GM21529 (cell line): Measurements from ENCODE around the gene ADCY7.
"Not testable (repeated sequence)": the region's sequence is repeated elsewhere in the genome, so short reads cannot be mapped to it uniquely, and the experiment has no call there.

Source experiments
- ATAC-seq: cut with Tn5 transposase; IDR thresholded peaks from one replicate; pipeline ENCODE4 v1.9.1; 2021; ENCODE audit not compliant: unreplicated experiment

Gene ADCY7

GRCh38 chr16:50332599-50332998, 66.2 kb downstream of the ADCY7 start:
- no peak for ATAC-seq

- no peak for ATAC-seq
Measured at GRCh38 chr16:50334106-50334975, 68.0 kb downstream of the ADCY7 start.

- ATAC-seq = peak; percentile 83
Measured at GRCh38 chr16:50335196-50335958, 69.0 kb downstream of the ADCY7 start.

- no peak for ATAC-seq
Measured at GRCh38 chr16:50336884-50337283, 70.5 kb downstream of the ADCY7 start.

DNA sequence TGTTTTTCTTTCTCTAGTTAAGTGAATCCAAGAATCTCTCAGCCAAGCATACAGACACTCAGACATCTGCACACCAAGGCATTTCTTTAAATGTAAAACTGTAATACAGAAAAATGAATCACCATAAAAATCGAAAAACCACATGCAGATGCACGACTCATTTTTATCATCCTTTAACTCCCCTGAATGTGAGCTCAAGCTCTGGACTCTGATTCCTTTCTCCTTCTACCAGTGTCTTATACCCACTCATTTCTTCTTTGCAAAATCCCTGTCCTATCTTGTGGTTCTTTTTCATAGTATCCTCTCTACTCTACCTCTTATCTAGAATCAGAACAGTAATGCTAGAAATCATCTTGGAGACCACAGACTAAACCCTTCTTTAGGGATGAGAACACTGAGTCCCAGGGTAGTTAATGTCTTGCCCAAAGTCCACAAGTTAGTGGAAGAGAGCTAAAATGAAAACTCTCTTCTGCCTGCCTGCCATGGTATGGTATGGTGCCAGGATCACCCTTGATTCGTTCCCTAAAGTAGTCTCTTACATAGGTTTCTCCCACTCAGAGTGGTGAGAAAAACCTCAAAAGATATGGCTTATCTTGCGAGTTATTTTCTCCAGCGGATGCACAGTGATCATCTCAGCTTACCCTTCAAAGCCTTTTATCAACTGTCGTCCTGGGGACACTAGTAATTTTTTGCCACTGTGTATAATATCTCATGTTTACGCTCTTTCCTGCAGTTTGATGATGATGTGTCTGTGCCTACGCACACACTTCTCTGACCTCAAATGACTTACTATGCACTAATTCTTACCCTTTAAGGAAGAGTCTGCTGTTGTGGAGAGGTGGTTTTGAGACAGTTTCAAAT, 72.2 kb downstream of the ADCY7 start:
- no peak for ATAC-seq

GRCh38 chr16:50340578-50340977, 74.2 kb downstream of the ADCY7 start:
- ATAC-seq = no peak

GRCh38 chr16:50343566-50343965, 77.2 kb downstream of the ADCY7 start:
- ATAC-seq = not testable (repeated sequence)

- ATAC-seq = not testable (repeated sequence)
Measured at GRCh38 chr16:50345210-50345609, 78.9 kb downstream of the ADCY7 start.

DNA sequence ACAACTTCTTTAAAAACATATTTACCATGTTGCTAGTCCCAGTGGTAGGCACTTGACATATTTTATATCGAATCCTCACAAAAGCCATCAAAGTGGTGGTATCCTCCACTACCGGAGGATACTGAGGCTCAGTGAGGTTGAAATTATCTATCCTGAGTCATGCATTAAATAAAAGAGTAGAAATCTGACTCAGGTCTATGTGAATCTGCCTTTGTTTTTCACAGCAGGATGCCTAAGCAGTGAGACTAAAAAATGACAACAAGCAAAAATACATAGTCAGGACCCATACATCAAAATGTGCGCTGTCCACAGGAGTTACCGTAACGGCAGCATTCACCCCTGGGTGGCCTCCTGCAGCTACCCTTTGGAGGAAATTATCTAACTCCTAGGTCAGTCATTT, 84.8 kb downstream of the ADCY7 start:
- ATAC-seq = no peak

GRCh38 chr16:50351952-50352351, 85.6 kb downstream of the ADCY7 start:
- no peak for ATAC-seq

- ATAC-seq = no peak
Measured at GRCh38 chr16:50354082-50354481, 87.7 kb downstream of the ADCY7 start.

- no peak for ATAC-seq
Measured at GRCh38 chr16:50354629-50355456, 88.5 kb downstream of the ADCY7 start.

- ATAC-seq = no peak
Measured at GRCh38 chr16:50359626-50360025, 93.3 kb downstream of the ADCY7 start.

DNA sequence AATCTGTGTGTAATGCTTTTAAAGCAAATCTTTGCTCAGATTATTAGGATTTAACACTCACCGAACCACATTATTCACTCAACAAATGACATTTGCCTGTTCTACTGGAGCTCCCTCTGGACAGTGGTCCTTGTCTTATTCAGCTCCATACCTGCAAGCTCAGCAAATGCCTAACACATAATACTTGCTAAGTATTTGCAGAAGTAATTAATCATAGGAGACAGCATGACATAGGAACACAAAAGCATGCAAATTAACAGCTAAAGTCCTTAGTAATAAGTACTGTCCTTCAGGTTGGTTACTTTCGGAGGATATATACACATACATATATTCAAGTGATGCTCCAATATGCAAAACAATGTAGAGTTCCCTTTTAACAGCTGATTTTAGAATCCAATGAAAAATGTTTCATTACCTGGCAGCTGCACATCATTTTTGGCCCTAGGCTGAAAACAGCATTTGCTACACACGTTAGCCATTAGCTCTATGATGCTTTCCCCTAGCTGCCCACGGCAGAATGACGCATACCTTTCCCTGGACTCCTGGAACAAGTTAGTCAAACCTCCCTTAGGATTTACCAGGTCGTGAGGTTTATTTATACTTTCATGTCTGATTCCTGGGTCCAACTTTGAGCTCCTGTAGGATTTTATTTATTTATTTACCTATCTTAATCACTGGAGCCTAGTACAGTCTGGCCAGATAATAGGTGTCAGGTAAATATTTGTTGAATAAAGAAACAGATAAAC, 93.9 kb downstream of the ADCY7 start:
- ATAC-seq = no peak

DNA sequence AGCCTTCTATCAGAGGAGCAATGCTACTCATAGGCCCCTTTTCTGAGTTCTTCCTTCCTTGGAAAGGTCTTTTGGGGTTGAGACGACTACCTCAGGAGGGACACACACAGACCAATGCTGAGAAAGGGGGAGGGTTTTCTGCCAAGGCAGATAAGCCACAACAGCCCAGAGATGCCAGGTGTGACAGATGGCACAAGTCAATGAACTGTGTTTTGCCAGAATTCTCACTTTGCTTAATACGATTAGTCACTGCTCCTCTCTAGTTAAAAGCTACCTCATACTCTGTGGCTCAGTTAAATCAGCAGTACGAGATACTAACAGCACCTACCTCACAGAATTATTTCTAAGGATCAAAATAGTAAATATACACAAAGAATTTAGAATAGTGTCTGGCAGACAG, 94.4 kb downstream of the ADCY7 start:
- no peak for ATAC-seq

DNA sequence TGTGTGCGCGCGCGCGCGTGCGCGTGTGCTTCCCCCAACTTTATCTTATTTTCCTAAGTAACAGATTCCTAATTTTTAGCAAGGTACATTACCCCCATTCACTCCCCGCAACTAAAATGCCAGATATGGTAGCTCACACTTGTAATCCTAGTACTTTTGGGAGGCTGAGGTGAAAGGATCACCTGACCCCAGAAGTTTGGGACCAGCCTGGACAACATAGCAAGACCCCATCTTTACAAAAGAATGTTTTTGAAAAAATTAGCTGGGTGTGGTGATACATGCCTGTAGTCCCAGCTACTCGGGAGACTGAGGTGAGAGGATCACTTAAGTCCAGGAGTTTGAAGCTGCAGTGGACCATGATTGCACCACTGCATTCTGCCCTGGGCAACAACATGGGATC, 97.3 kb downstream of the ADCY7 start:
- ATAC-seq = no peak

DNA sequence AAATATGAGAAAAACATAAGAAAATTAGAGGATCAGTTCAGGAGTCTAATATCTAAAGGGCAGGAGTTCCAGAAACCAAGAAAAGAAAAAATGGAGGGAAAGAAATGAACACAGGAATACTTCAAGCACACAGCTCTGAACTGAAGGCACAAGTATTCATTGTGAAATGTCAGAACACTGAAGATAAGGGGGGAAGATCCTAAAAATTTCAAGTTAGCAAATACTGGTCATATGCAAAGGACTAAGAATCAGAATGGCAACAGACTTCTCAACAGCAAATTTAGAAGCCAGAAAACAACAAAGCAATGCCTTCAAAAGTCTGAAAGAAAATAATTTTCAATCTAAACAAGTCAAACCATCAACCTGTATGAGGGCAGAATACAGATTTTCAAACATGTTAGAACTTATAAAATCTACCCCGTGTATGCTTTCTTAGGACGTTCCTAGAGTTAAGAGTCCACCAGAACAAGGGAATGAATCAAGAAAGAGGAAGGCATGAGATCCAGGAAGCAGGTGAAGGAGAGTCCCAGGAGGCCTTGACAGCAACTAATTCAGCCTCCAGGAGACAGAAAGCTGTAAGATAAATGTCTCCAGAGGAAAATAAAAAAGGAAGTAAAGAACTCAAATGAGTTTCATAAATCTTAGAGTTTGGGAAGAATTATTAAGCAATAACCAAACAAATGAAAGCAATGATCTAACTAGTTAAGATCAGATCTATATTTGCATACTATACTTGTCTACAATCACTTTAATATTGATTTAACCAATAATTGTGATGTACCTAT, 99.6 kb downstream of the ADCY7 start:
- ATAC-seq = no peak
